Uterus (tissue), 2 donors: Measurements from ENCODE around the gene GPR12.

Experiments used
- POLR2A ChIP-seq, 2 donors: fragments of 450-650 bp; IDR thresholded peaks; one replicate each; pipeline ENCODE4 v1.6.1; 2016; ENCODE audit warnings: antibody characterized with exemption in 2 of 2, mild to moderate bottlenecking in 1 of 2, moderate library complexity in 1 of 2
- TF ChIP-seq, protein P1 (sequence below), 4 experiments: fragments of 200-600 bp in 2 of 4; fragments of 450-650 bp in 2 of 4; sonication (generic) in 2 of 4; IDR thresholded peaks; one replicate each; pipeline ENCODE4 v1.5.1; 2016 to 2019; ENCODE audit warnings: antibody characterized with exemption in 4 of 4, mild to moderate bottlenecking in 2 of 4, moderate library complexity in 1 of 4

DNA sequence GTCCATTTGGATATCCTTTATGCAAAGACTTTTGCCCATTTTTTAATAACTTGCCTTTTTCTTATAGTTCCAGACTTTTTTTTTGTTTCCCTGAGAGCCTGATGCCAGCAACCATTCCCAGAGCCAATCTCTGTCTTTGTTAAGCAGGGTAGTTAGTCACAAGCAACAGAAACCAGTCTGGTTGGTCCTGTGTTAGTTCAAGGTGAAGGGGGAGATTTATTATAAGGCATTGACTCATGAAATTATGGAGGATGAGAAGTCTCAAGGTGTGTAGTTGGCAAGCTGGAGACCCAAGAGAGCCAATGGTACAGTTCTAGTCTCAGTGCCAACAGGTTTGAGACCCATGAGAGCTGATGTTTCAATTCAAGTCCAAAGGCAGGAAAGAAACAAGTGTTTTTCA is 33.0 kb downstream of the GPR12 start:
- TF ChIP-seq, protein P1, sequence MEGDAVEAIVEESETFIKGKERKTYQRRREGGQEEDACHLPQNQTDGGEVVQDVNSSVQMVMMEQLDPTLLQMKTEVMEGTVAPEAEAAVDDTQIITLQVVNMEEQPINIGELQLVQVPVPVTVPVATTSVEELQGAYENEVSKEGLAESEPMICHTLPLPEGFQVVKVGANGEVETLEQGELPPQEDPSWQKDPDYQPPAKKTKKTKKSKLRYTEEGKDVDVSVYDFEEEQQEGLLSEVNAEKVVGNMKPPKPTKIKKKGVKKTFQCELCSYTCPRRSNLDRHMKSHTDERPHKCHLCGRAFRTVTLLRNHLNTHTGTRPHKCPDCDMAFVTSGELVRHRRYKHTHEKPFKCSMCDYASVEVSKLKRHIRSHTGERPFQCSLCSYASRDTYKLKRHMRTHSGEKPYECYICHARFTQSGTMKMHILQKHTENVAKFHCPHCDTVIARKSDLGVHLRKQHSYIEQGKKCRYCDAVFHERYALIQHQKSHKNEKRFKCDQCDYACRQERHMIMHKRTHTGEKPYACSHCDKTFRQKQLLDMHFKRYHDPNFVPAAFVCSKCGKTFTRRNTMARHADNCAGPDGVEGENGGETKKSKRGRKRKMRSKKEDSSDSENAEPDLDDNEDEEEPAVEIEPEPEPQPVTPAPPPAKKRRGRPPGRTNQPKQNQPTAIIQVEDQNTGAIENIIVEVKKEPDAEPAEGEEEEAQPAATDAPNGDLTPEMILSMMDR (IDR thresholded peaks at IDR 0.05): no peak
- no peak for TF ChIP-seq POLR2A (IDR thresholded peaks at IDR 0.05)
